WTC11 (cell line): Measurements from ENCODE around the gene EFCAB14. TPM values are rescaled to one million over a fixed set of nuclear protein-coding genes. Genes with fewer than 3 reads are reported as not detected.

Experiments
- ATAC-seq: fragments of 200-7000 bp; cut with Tn5 transposase; 2 replicates; pipeline ENCODE4 v1.10.0; 2021; ENCODE audit warnings: mild to moderate bottlenecking, moderate library complexity
- CTCF ChIA-PET: fragments of 300-600 bp; sonication (Branson Sonifier 250); formaldehyde crosslinking; loops from one replicate; lab custom pipeline; 2021; ENCODE audit warnings: antibody characterized with exemption; lab: Charles Lee
- POLR2A ChIA-PET: fragments of 350-600 bp; sonication (Branson Sonifier 250); formaldehyde crosslinking; loops from one replicate; lab custom pipeline; 2021; ENCODE audit warnings: antibody characterized with exemption; lab: Charles Lee
- DNase-seq: peaks from one replicate; pipeline ENCODE4 v3.0.0; 2021; ENCODE audit warnings: low spot score
- H3K27ac Mint-ChIP-seq: 2 replicates; pipeline ENCODE4 v1.8.0; 2021; ENCODE audit warnings: mixed read lengths
- H3K27me3 Mint-ChIP-seq: 2 replicates; pipeline ENCODE4 v1.8.0; 2021; ENCODE audit warnings: low read depth, mild to moderate bottlenecking, moderate library complexity, mixed read lengths
- H3K36me3 Mint-ChIP-seq: 2 replicates; pipeline ENCODE4 v1.8.0; 2021; ENCODE audit warnings: mixed read lengths
- H3K4me1 Mint-ChIP-seq: 2 replicates; pipeline ENCODE4 v1.8.0; 2022; ENCODE audit warnings: mixed read lengths
- H3K4me3 Mint-ChIP-seq: 2 replicates; pipeline ENCODE4 v1.8.0; 2021; ENCODE audit warnings: mild to moderate bottlenecking, moderate library complexity, mixed read lengths
- H3K9me3 Mint-ChIP-seq: 2 replicates; pipeline ENCODE4 v1.8.0; 2021; ENCODE audit warnings: mixed read lengths
- CDX4 ChIP-seq: fragments of 250-450 bp; sonication (Bioruptor Pico); IDR thresholded peaks from 2 replicates; pipeline ENCODE4 v1.9.0; 2021; ENCODE audit warnings: moderate library complexity, mild to moderate bottlenecking, inconsistent platforms, borderline replicate concordance
- CREB1 ChIP-seq: sonication (generic); formaldehyde crosslinking; IDR thresholded peaks from 2 replicates; pipeline ENCODE4 v1.8.0; 2023; ENCODE audit warnings: mild to moderate bottlenecking, missing genetic modification reagents
- E2F1 ChIP-seq: sonication (generic); formaldehyde crosslinking; IDR thresholded peaks from 2 replicates; pipeline ENCODE4 v1.8.0; 2022; ENCODE audit warnings: mild to moderate bottlenecking, missing genetic modification reagents
- E2F5 ChIP-seq: sonication (generic); formaldehyde crosslinking; IDR thresholded peaks from 2 replicates; pipeline ENCODE4 v1.8.1; 2022; ENCODE audit warnings: mild to moderate bottlenecking, moderate library complexity, missing genetic modification reagents
- ETV6 ChIP-seq: sonication (generic); formaldehyde crosslinking; IDR thresholded peaks from 2 replicates; pipeline ENCODE4 v1.8.1; 2022; ENCODE audit warnings: mild to moderate bottlenecking, missing genetic modification reagents
- GRHL2 ChIP-seq: fragments of 250-450 bp; sonication (Bioruptor Pico); IDR thresholded peaks from 2 replicates; pipeline ENCODE4 v1.8.0; 2022; ENCODE audit warnings: mild to moderate bottlenecking, moderate library complexity; ENCODE audit not compliant: insufficient replicate concordance, severe bottlenecking
- GTF2I ChIP-seq: fragments of 250-450 bp; sonication (Bioruptor Pico); conservative IDR thresholded peaks from 2 replicates; pipeline ENCODE4 v1.4.0; 2021; ENCODE audit warnings: mild to moderate bottlenecking
- IRF1 ChIP-seq: sonication (generic); formaldehyde crosslinking; IDR thresholded peaks from 2 replicates; pipeline ENCODE4 v1.8.0; 2023; ENCODE audit warnings: missing genetic modification reagents
- IRF2 ChIP-seq: sonication (generic); formaldehyde crosslinking; IDR thresholded peaks from 2 replicates; pipeline ENCODE4 v1.8.0; 2022; ENCODE audit warnings: low read depth, missing genetic modification reagents, borderline replicate concordance
- NR3C1 ChIP-seq: sonication (generic); formaldehyde crosslinking; conservative IDR thresholded peaks from 2 replicates; pipeline ENCODE4 v1.8.1; 2023; ENCODE audit warnings: low read depth, mild to moderate bottlenecking, missing genetic modification reagents
- OVOL2 ChIP-seq: fragments of 250-450 bp; sonication (Bioruptor Pico); IDR thresholded peaks from 2 replicates; pipeline ENCODE4 v1.9.0; 2021; ENCODE audit warnings: mild to moderate bottlenecking, borderline replicate concordance
- SMAD3 ChIP-seq: sonication (generic); formaldehyde crosslinking; IDR thresholded peaks from 2 replicates; pipeline ENCODE4 v1.8.0; 2022; ENCODE audit warnings: missing genetic modification reagents, mild to moderate bottlenecking, borderline replicate concordance
- USF2 ChIP-seq: sonication (generic); formaldehyde crosslinking; IDR thresholded peaks from 2 replicates; pipeline ENCODE4 v1.8.1; 2023; ENCODE audit warnings: mild to moderate bottlenecking, missing genetic modification reagents, moderate library complexity
- ZBTB21 ChIP-seq: sonication (generic); formaldehyde crosslinking; IDR thresholded peaks from 2 replicates; pipeline ENCODE4 v1.8.1; 2023; ENCODE audit warnings: mild to moderate bottlenecking, missing genetic modification reagents, borderline replicate concordance
- ZNF121 ChIP-seq: sonication (generic); formaldehyde crosslinking; IDR thresholded peaks from 2 replicates; pipeline ENCODE4 v1.8.0; 2023; ENCODE audit warnings: missing genetic modification reagents
- ZNF671 ChIP-seq: fragments of 250-450 bp; sonication (Bioruptor Pico); IDR thresholded peaks from 2 replicates; pipeline ENCODE4 v1.8.0; 2021; ENCODE audit warnings: mild to moderate bottlenecking
- total RNA-seq: library from RNA; stranded (reverse); gene quantifications from 3 replicates; pipeline ENCODE4 v1.2.3, GENCODE V29; 2021
- TF ChIP-seq, protein P1 (sequence below): sonication (generic); formaldehyde crosslinking; IDR thresholded peaks from 2 replicates; pipeline ENCODE4 v1.8.1; 2022; ENCODE audit warnings: missing genetic modification reagents, borderline replicate concordance
- TF ChIP-seq, protein P2 (sequence below): sonication (generic); formaldehyde crosslinking; IDR thresholded peaks from 2 replicates; pipeline ENCODE4 v1.8.1; 2022; ENCODE audit warnings: mild to moderate bottlenecking, missing genetic modification reagents, moderate library complexity, borderline replicate concordance
- TF ChIP-seq, protein P3 (sequence below): sonication (generic); formaldehyde crosslinking; IDR thresholded peaks from 2 replicates; pipeline ENCODE4 v1.8.1; 2023; ENCODE audit warnings: mild to moderate bottlenecking, missing genetic modification reagents, borderline replicate concordance
- TF ChIP-seq, protein P4 (sequence below): sonication (generic); formaldehyde crosslinking; IDR thresholded peaks from 2 replicates; pipeline ENCODE4 v1.8.0; 2023; ENCODE audit warnings: mild to moderate bottlenecking, missing genetic modification reagents

Gene EFCAB14
- total RNA-seq, 1 experiment from 2014 or later = 46.2 TPM

GRCh38 chr1:46653405-46653958 is 65.4 kb downstream of the EFCAB14 start:
- CTCF ChIA-PET = no interaction called here
- ATAC-seq = no peak
- peaks cover 58% of the 10 kb centered on the region for H3K36me3 Mint-ChIP-seq
- TF ChIP-seq SMAD3 (CRISPR knock-in tag) = no peak
- no peak for TF ChIP-seq CREB1 (CRISPR knock-in tag)
- no peak for TF ChIP-seq IRF1 (CRISPR knock-in tag)
- TF ChIP-seq, protein P1, sequence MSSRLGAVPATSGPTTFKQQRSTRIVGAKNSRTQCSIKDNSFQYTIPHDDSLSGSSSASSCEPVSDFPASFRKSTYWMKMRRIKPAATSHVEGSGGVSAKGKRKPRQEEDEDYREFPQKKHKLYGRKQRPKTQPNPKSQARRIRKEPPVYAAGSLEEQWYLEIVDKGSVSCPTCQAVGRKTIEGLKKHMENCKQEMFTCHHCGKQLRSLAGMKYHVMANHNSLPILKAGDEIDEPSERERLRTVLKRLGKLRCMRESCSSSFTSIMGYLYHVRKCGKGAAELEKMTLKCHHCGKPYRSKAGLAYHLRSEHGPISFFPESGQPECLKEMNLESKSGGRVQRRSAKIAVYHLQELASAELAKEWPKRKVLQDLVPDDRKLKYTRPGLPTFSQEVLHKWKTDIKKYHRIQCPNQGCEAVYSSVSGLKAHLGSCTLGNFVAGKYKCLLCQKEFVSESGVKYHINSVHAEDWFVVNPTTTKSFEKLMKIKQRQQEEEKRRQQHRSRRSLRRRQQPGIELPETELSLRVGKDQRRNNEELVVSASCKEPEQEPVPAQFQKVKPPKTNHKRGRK (CRISPR knock-in tag) = no peak
- TF ChIP-seq, protein P2, sequence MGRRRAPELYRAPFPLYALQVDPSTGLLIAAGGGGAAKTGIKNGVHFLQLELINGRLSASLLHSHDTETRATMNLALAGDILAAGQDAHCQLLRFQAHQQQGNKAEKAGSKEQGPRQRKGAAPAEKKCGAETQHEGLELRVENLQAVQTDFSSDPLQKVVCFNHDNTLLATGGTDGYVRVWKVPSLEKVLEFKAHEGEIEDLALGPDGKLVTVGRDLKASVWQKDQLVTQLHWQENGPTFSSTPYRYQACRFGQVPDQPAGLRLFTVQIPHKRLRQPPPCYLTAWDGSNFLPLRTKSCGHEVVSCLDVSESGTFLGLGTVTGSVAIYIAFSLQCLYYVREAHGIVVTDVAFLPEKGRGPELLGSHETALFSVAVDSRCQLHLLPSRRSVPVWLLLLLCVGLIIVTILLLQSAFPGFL = no peak
- TF ChIP-seq OVOL2 (CRISPR knock-in tag) = no peak
- TF ChIP-seq GRHL2 (CRISPR knock-in tag) = no peak
- no peak for TF ChIP-seq NR3C1 (CRISPR knock-in tag)
- no peak for TF ChIP-seq ETV6 (CRISPR knock-in tag)
- TF ChIP-seq ZNF671 (CRISPR knock-in tag) = no peak
- TF ChIP-seq GTF2I (CRISPR knock-in tag) = no peak
- no peak for TF ChIP-seq IRF2 (CRISPR knock-in tag)
- TF ChIP-seq, protein P3, sequence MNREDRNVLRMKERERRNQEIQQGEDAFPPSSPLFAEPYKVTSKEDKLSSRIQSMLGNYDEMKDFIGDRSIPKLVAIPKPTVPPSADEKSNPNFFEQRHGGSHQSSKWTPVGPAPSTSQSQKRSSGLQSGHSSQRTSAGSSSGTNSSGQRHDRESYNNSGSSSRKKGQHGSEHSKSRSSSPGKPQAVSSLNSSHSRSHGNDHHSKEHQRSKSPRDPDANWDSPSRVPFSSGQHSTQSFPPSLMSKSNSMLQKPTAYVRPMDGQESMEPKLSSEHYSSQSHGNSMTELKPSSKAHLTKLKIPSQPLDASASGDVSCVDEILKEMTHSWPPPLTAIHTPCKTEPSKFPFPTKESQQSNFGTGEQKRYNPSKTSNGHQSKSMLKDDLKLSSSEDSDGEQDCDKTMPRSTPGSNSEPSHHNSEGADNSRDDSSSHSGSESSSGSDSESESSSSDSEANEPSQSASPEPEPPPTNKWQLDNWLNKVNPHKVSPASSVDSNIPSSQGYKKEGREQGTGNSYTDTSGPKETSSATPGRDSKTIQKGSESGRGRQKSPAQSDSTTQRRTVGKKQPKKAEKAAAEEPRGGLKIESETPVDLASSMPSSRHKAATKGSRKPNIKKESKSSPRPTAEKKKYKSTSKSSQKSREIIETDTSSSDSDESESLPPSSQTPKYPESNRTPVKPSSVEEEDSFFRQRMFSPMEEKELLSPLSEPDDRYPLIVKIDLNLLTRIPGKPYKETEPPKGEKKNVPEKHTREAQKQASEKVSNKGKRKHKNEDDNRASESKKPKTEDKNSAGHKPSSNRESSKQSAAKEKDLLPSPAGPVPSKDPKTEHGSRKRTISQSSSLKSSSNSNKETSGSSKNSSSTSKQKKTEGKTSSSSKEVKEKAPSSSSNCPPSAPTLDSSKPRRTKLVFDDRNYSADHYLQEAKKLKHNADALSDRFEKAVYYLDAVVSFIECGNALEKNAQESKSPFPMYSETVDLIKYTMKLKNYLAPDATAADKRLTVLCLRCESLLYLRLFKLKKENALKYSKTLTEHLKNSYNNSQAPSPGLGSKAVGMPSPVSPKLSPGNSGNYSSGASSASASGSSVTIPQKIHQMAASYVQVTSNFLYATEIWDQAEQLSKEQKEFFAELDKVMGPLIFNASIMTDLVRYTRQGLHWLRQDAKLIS (CRISPR knock-in tag) = no peak
- TF ChIP-seq, protein P4, sequence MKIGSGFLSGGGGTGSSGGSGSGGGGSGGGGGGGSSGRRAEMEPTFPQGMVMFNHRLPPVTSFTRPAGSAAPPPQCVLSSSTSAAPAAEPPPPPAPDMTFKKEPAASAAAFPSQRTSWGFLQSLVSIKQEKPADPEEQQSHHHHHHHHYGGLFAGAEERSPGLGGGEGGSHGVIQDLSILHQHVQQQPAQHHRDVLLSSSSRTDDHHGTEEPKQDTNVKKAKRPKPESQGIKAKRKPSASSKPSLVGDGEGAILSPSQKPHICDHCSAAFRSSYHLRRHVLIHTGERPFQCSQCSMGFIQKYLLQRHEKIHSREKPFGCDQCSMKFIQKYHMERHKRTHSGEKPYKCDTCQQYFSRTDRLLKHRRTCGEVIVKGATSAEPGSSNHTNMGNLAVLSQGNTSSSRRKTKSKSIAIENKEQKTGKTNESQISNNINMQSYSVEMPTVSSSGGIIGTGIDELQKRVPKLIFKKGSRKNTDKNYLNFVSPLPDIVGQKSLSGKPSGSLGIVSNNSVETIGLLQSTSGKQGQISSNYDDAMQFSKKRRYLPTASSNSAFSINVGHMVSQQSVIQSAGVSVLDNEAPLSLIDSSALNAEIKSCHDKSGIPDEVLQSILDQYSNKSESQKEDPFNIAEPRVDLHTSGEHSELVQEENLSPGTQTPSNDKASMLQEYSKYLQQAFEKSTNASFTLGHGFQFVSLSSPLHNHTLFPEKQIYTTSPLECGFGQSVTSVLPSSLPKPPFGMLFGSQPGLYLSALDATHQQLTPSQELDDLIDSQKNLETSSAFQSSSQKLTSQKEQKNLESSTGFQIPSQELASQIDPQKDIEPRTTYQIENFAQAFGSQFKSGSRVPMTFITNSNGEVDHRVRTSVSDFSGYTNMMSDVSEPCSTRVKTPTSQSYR (CRISPR knock-in tag) = no peak
- TF ChIP-seq E2F5 = no peak
- TF ChIP-seq CDX4 (CRISPR knock-in tag) = no peak
- TF ChIP-seq ZBTB21 (CRISPR knock-in tag) = no peak
- no peak for TF ChIP-seq USF2 (CRISPR knock-in tag)
- TF ChIP-seq ZNF121 = no peak
- no peak for TF ChIP-seq E2F1 (CRISPR knock-in tag)
- H3K27me3 Mint-ChIP-seq = no peaks in the 10 kb centered on the region
- POLR2A ChIA-PET = interaction anchor here (0.7 kb wide), 1 partner anchor 29 kb away, joined by 3 read pairs; no protein-coding TSS in a partner anchor
- H3K9me3 Mint-ChIP-seq = peaks cover 22% of the 10 kb centered on the region
- no peak overlapping the region for H3K27ac Mint-ChIP-seq
- no peak overlapping the region for H3K4me3 Mint-ChIP-seq
- no peaks in the 10 kb centered on the region for H3K4me1 Mint-ChIP-seq
- no peak for DNase-seq
